ENCODE measurements around the gene SPDYA.
A peak's percentile ranks its signal among the peaks of the same experiment; 100 is the strongest.
"Not testable (repeated sequence)": the region's sequence is repeated elsewhere in the genome, so short reads cannot be mapped to it uniquely, and the experiment has no call there.

Gene SPDYA

GRCh38 chr2:28810384-28811285, at the start of gene SPDYA:
Gene SPDYA (plus strand): TSS chr2:28810834. CDS start chr2:28816015, 5,181 bp downstream.
- peak; percentile 68 for DNase-seq

DNA sequence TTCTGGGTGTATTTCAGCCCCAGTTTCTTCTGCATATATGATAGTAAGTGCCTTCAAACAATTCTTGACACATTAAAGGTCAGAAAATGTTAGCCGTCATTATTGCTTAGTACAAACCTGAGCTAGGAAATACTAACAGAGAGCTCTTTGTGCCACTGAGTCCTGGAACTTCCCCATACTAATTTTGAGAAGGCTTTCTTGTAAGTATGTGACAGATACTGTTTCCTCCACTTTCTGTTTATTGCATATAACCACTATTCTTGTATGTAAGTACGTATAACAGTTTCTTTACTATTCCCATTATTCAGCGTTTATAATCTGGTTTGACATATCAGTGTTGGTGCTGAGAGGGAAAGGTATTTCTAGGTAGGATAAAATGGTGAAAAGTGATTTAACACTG, 49.2 kb upstream of the SPDYA start:
- DNase-seq: no peak

DNA sequence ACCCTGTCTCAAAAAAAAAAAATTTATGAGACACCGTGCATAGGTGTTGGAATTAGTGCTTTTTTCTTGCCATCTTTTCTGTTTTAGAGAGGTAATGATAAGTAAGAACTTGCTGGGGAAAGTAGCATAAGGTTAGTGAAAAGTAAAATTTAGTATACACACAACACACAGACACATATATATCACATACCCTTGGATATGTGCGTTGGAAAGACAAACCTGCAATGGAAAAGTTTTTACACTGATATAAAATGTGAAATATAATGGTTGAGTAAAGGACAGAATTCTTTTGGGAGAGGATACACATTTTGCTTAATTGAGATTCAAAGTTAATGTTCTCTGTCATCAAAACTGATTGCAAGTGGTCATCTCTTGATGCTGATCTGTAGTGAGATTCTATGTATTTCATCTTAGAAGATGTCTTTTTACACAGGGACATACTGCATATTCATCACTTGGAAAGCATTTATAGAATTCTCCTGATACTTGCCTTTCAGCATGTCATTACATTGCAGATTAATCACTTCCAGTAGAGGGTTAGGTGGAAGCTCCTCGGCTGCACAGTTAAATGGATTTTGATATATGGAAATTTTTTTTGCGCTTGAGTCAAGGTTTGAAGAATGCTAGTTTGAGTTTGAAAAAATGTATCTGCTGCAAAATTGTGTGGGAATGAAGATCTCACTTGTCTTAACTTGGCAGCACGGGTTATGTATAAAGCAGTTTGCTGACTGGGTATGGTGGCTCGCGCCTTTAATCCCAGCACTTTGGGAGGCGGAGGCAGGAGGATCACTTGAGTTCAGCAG, 45.5 kb upstream of the SPDYA start:
- DNase-seq: peak; percentile 93

- DNase-seq: no peak
Observed at GRCh38 chr2:28766070-28766469, 44.6 kb upstream of the SPDYA start.

DNA sequence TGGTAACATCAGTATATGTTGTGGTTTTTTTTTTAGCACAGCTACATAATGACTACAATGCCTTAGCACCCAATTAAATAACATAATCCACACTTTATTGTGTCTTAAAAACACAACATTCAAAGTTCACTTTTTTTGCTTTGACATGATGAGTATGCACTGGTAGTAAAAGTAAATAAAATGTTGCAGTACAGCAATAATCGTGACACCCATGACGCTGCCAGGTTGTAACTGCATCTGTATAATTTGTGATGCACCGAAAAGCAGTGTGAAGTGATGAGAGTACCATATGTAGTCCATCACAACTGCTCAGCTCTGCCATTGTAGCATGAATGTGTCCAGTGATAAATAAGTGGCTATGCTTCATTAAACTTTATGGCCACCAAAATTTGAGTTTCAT, 43.3 kb upstream of the SPDYA start:
- DNase-seq: no peak

DNA sequence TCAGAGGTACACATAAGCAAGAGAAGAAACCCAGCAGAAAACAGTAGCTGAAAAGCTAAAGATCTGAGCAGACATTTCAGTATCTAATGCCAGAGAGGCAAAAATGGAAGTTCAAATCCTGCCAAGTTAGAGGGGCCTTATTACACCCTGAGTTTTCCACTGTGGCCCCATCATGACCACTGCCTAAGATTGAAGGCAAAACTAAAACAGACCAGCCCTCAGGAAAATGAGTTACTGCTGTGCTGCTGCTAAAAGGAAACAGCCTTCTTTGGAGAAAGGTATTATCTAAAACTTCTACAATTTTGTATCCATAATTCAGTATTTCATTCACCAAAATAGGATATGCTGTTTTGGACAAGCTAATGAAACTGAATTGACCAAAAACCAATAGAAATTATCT, 42.2 kb upstream of the SPDYA start:
- DNase-seq: no peak

DNA sequence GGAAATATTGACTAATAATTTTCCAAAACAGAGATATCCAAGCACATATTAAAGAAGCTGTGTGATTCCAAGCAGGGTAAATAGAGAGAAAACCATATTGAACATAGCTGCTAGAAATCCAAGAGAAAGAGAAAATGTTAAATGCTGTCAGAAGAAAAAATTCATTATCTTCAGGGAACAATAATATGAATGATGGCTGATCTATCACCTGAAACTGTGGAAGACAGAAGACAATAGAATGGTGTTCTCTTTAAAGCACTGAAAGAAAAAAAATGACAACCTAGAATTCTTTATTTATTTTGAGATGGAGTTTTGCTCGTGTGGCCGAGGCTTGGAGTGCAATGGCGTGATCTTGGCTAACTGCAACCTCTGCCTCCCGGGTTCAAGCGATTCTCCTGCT, 41.7 kb upstream of the SPDYA start:
- DNase-seq: no peak

- no peak for DNase-seq
Observed at GRCh38 chr2:28772351-28772750, 38.3 kb upstream of the SPDYA start.

GRCh38 chr2:28776471-28776870, 34.2 kb upstream of the SPDYA start:
- no peak for DNase-seq

DNA sequence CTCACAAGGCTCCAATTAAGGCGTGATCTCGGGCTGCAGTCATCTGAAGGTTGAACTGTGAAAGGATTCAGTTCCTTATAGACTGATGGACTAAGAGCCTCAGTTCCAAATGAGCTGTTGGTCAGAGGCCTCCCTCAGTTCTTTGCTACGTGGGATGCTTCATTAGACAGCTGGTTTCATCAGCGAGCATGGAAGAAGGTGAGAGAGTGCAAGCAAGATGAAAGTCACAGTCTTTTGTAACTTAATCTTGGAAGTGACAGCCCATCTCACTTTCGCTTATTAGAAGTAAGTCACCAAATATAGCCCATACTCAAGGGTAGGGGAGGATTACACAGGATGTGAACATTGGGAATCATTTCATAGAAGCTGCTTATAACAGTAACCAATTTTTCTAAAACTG, 32.2 kb upstream of the SPDYA start:
- DNase-seq: no peak

GRCh38 chr2:28779001-28779400, 31.6 kb upstream of the SPDYA start:
- DNase-seq: no peak

DNA sequence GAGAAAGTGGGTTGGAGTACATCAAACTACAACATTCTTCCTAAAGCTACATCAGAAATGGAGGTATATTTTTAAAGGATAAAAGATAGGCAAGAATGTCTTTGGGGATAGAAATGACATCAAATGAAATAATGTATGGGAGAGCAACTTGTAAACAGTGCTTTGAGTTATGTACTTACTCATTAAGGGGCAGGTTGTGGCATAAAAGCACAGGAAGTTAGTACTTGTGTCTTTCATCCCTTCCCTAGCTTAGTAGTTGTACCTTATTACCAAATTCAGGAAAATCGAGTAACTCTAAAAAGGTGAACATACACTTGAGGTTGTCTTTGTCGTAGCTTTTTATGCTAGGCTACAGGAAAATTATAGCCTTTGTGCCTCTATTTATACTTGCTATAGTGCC, 30.1 kb upstream of the SPDYA start:
- no peak for DNase-seq

GRCh38 chr2:28782423-28782822, 28.2 kb upstream of the SPDYA start:
- DNase-seq: no peak

DNA sequence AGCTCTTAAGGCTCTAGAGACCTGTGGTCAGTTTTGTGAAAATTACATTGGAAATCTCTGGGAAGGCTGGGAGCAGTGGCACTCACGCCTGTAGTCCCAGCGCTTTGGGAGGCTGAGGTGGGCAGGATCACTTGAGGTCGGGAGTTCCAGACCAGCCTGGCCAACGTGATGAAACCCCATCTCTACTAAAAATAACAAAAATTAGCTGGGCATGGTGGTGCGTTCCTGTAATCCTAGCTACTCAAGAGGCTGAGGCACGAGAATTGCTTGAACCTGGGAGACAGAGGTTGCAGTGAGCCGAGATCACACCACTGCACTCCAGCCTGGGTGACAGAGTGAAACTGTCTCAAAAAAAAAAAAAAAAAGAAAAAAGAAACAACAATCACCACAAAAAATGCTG, 26.1 kb upstream of the SPDYA start:
- DNase-seq: not testable (repeated sequence)

GRCh38 chr2:28796620-28797019, 14.0 kb upstream of the SPDYA start:
- DNase-seq: no peak

DNA sequence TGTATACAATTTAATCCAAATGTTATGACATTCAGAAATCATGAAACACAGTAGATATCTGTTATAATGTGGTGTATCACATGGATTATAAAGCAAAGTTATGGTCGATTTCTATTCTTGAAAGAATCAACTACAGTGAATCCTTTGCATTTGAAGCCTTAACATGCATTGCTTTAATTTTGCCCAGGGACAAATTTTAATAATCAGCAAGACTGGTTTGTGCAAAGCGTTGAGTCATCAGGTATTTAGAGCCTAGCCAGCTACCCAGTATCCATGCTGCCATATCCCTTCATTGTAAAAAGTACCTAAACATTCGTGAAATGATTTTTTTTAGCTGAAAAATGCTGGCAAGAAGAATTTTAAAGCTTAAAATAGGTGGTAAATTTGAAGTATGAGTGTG, 8.9 kb upstream of the SPDYA start:
- DNase-seq: peak; percentile 11

GRCh38 chr2:28802975-28803429, 7.6 kb upstream of the SPDYA start:
- peak; percentile 28 for DNase-seq

DNA sequence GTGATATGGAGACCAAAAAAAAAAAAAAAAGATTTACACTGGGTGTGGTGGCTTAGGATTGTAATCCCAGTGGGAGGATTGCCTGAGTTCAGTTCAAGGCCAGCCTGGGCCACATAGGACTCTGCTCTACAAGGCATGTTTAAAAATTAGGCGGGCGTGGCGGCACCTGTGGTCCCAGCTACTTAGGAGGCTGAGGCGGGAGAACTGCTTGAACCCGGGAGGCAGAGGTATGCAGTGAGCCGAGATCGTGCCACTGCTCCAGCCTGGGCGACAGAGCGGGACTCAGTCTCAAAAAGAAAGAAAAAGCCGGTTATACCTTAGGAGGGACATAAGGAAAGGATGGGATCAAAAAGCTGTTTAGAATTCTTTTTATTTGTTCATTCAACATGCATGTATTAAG, 707 bp upstream of the SPDYA start:
- DNase-seq: no peak

- DNase-seq: no peak
Observed at GRCh38 chr2:28818053-28818452, 7.4 kb downstream of the SPDYA start.

DNA sequence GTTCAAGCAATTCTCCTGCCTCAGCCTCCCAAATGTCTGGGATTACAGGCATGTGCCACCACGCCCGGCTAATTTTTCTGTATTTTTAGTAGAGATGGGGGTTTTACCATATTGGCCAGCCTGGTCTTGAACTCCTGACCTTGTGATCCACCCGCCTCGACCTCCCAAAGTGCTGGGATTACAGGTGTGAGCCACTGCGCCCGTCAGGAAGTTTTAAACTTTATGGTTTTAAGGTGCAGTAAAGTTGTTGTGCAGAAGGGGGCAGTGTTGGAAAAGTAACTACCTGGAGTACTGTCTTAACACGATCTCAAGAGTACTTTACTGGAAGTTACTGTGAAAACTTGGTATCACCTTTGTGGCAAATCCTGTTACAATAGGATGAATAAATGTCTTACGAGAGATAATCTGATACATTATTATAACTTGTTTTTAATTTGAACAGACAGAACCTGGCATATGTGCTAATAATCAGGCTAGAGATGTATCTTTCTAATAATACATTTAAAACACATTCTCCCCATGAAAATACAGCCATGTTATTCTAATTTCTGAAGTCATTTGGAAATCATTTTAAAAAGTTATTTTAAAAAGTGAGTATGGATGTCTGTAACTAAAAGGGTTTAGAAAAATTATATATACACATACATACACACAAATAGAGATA, 10.8 kb downstream of the SPDYA start:
- peak; percentile 55 for DNase-seq

DNA sequence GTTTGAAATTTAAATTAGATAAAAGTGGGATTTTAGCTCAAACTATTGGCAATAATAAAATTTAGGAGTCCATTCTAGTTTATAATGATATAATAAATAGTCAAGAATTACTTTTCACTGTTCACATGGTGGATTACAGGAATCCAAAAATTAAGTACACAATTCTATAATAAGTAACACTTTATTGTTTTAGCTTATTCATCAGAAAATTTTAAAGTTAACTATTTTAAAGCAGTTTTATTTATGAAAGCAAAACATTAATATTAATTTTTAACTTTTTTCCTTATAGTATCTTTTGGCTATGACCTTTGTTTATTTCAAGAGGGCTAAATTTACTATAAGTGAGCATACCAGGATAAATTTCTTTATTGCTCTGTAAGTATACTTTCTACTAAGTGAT, 11.4 kb downstream of the SPDYA start:
- no peak for DNase-seq

- DNase-seq: no peak
Observed at GRCh38 chr2:28824207-28824606, 13.6 kb downstream of the SPDYA start.

- DNase-seq: no peak
Observed at GRCh38 chr2:28824870-28825269, 14.2 kb downstream of the SPDYA start.
